ENCODE results near the gene ZNF473.

DNA sequence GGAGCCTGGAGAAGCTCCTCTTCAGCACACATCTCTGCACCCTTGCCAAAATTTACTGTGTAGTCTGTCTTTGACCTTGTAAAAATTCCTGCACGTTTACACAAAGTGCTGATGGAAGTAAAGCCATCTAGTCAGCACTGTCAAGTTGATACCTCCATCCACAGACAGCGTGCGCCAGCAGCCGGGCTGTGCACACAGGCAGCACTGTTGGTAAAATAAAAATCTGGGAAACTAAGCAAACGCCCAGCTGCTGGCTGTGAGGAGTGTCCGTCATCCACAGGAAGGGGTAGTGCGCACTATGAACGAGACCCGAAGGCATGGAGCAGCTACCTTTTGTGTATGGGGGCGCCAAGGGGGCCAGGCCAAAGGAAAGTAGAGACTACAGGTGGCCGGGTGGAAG is 47.5 kb upstream of the ZNF473 start:
- no peak for TF ChIP-seq EZH2 (IDR thresholded peaks at IDR 0.05; ENCODE audit: low read depth)
- TF ChIP-seq, protein P1, sequence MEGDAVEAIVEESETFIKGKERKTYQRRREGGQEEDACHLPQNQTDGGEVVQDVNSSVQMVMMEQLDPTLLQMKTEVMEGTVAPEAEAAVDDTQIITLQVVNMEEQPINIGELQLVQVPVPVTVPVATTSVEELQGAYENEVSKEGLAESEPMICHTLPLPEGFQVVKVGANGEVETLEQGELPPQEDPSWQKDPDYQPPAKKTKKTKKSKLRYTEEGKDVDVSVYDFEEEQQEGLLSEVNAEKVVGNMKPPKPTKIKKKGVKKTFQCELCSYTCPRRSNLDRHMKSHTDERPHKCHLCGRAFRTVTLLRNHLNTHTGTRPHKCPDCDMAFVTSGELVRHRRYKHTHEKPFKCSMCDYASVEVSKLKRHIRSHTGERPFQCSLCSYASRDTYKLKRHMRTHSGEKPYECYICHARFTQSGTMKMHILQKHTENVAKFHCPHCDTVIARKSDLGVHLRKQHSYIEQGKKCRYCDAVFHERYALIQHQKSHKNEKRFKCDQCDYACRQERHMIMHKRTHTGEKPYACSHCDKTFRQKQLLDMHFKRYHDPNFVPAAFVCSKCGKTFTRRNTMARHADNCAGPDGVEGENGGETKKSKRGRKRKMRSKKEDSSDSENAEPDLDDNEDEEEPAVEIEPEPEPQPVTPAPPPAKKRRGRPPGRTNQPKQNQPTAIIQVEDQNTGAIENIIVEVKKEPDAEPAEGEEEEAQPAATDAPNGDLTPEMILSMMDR (conservative IDR thresholded peaks at IDR 0.05), result no peak

Data from PC-9 (cell line).